GM23338 (cell line): Measurements from ENCODE around the gene PIK3R4. TPM values are rescaled to one million over a fixed set of nuclear protein-coding genes. Genes with fewer than 3 reads are reported as not detected.
A peak's percentile ranks its signal among the peaks of the same experiment; 100 is the strongest.

Experiments used
- ATAC-seq: fragments of 200-7000 bp; cut with Tn5 transposase; 3 replicates; pipeline ENCODE4 v1.9.1; 2020
- DNase-seq: peaks from one replicate; pipeline ENCODE4 v3.0.0-alpha.2; 2015; ENCODE audit warnings: low spot score
- H2AFZ ChIP-seq: fragments of 200-600 bp; sonication (generic); 2 replicates; pipeline ENCODE4 v1.8.0; 2016; ENCODE audit warnings: antibody characterized with exemption, mild to moderate bottlenecking, moderate library complexity
- H3F3A ChIP-seq: fragments of 200-600 bp; sonication (generic); replicated peaks from 2 replicates; pipeline ENCODE4 v1.8.0; 2017; ENCODE audit warnings: antibody characterized with exemption, mixed run types, low read depth
- H3K27ac ChIP-seq: fragments of 200-600 bp; sonication (generic); 2 replicates; pipeline ENCODE4 v1.6.1; 2016; ENCODE audit warnings: low read depth
- H3K27me3 ChIP-seq: fragments of 200-600 bp; sonication (generic); 2 replicates; pipeline ENCODE4 v1.8.0; 2016; ENCODE audit warnings: mild to moderate bottlenecking, mixed run types, moderate library complexity; ENCODE audit not compliant: insufficient read depth
- H3K36me3 ChIP-seq: fragments of 200-600 bp; sonication (generic); 2 replicates; pipeline ENCODE4 v1.8.0; 2016; ENCODE audit warnings: mild to moderate bottlenecking; ENCODE audit not compliant: insufficient read depth
- H3K4me1 ChIP-seq: fragments of 200-600 bp; sonication (generic); 2 replicates; pipeline ENCODE4 v1.8.0; 2016; ENCODE audit warnings: mild to moderate bottlenecking, moderate library complexity; ENCODE audit not compliant: insufficient read depth
- H3K4me2 ChIP-seq: fragments of 200-600 bp; sonication (generic); 2 replicates; pipeline ENCODE4 v1.7.1; 2017; ENCODE audit warnings: mixed run types
- H3K4me3 ChIP-seq: fragments of 200-600 bp; sonication (generic); 2 replicates; pipeline ENCODE4 v1.6.1; 2016; ENCODE audit warnings: mixed run types
- H3K79me2 ChIP-seq: fragments of 200-600 bp; sonication (generic); replicated peaks from 2 replicates; pipeline ENCODE4 v1.8.0; 2017; ENCODE audit warnings: mild to moderate bottlenecking; ENCODE audit not compliant: insufficient read depth
- H3K9me2 ChIP-seq: fragments of 200-600 bp; sonication (generic); 2 replicates; pipeline ENCODE4 v1.8.0; 2017; ENCODE audit not compliant: insufficient read depth
- H4K20me1 ChIP-seq: fragments of 200-600 bp; sonication (generic); replicated peaks from 2 replicates; pipeline ENCODE4 v1.8.0; 2017; ENCODE audit warnings: mild to moderate bottlenecking; ENCODE audit not compliant: insufficient read depth
- H3K27ac Mint-ChIP-seq: 2 replicates; pipeline ENCODE4 v1.8.0; 2020; ENCODE audit warnings: inconsistent platforms, mild to moderate bottlenecking, moderate library complexity, mixed read lengths
- H3K27me3 Mint-ChIP-seq: 3 replicates; pipeline ENCODE4 v1.8.0; 2022; ENCODE audit warnings: low read depth, mild to moderate bottlenecking, moderate library complexity, mixed read lengths, inconsistent platforms; ENCODE audit not compliant: insufficient read depth, poor library complexity
- H3K36me3 Mint-ChIP-seq: 3 replicates; pipeline ENCODE4 v1.8.0; 2021; ENCODE audit warnings: low read depth, mild to moderate bottlenecking, inconsistent platforms, moderate library complexity, mixed read lengths
- H3K4me1 Mint-ChIP-seq: 3 replicates; pipeline ENCODE4 v1.8.0; 2020; ENCODE audit warnings: mild to moderate bottlenecking, inconsistent platforms, mixed read lengths
- H3K4me3 Mint-ChIP-seq: 3 replicates; pipeline ENCODE4 v1.8.0; 2021; ENCODE audit warnings: moderate library complexity, mild to moderate bottlenecking, inconsistent platforms, mixed read lengths
- H3K9me3 Mint-ChIP-seq: 3 replicates; pipeline ENCODE4 v1.8.0; 2020; ENCODE audit warnings: moderate library complexity, mild to moderate bottlenecking, inconsistent platforms, mixed read lengths
- CREB1 ChIP-seq: fragments of 250-450 bp; sonication (Bioruptor Pico); IDR thresholded peaks from 2 replicates; pipeline ENCODE4 v1.5.0; 2020; ENCODE audit warnings: low read depth, mild to moderate bottlenecking, moderate library complexity
- EZH2 ChIP-seq: fragments of 200-600 bp; sonication (generic); IDR thresholded peaks from one replicate; pipeline ENCODE4 v1.8.0; 2017; ENCODE audit warnings: antibody characterized with exemption, mild to moderate bottlenecking, low read depth; ENCODE audit not compliant: unreplicated experiment
- EZH2phosphoT487 ChIP-seq: fragments of 200-600 bp; sonication (generic); IDR thresholded peaks from one replicate; pipeline ENCODE4 v1.8.1; 2018; ENCODE audit warnings: antibody characterized with exemption; ENCODE audit not compliant: unreplicated experiment
- POLR2AphosphoS5 ChIP-seq: IDR thresholded peaks from 2 replicates; pipeline ENCODE4 v1.6.1; 2016; ENCODE audit warnings: antibody characterized with exemption, low read depth
- ZNF331 ChIP-seq: fragments of 250-450 bp; sonication (Bioruptor Pico); IDR thresholded peaks from 2 replicates; pipeline ENCODE4 v1.5.0; 2020; ENCODE audit warnings: low read depth, mild to moderate bottlenecking, moderate library complexity
- polyA plus RNA-seq: library from polyadenylated mRNA; unstranded; fragments of >200 nt; fragmentation: Nextera tagmentation; extraction: Ambion mirVana; gene quantifications from 2 replicates; pipeline ENCODE4 v1.2.1, GENCODE V29; 2016
- total RNA-seq: library from RNA; depleted of rRNA; stranded (reverse); fragments of >200 nt; shearing (Covaris generic); gene quantifications from 2 replicates; pipeline ENCODE4 v1.2.3, GENCODE V29; 2014
- TF ChIP-seq, protein P1 (sequence below), 2 experiments: fragments of 200-600 bp in 1 of 2; sonication (generic) in 1 of 2; conservative IDR thresholded peaks; 2 replicates each; pipeline versions ENCODE4 v1.5.1 to v1.6.1; 2016 to 2017; ENCODE audit warnings: antibody characterized with exemption in 2 of 2, low read depth in 2 of 2, mild to moderate bottlenecking in 2 of 2, moderate library complexity in 1 of 2
- TF ChIP-seq, protein P2 (sequence below): fragments of 250-450 bp; sonication (Bioruptor Pico); IDR thresholded peaks from 2 replicates; pipeline ENCODE4 v1.5.0; 2020; ENCODE audit warnings: mild to moderate bottlenecking, moderate library complexity

PIK3R4 gene
- total and polyA plus RNA-seq, 2 experiments from 2014 or later = 48.8 to 65.1 TPM

DNA sequence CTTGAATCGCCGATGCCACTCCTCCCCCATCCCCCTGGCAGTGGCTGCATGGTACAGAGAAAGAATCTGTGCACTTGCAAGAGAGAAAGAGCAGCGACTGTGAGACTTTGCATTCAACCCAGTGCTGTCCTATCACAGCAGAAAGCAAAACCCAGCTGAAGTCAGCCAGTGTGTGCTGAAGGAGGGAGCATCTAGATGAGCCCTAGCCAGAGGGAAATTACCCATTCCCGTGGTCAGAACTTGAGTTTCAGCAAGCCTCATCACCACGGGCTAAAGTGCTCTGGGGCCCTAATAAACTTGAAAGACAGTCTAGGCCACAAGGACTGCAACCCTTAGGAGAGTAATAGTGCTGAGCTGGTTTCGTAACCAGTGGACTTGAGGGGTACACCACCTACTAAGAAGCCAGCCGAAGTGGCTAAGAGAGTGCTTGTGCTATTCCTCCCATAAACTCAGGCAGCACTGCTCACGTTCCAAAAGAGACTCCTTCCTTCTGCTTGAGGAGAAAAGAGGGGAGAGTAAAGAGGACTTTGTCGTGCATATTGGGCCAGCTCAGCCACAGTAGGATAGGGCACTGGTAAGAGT is 15.2 kb upstream of the PIK3R4 start:
- Histone ChIP-seq H3K79me2 (no peaks in the 10 kb centered on the region), H2AFZ (peak overlapping the region; percentile 16; the same call in 1 of the 2 replicates), H3F3A (no peaks in the 10 kb centered on the region), H3K4me1 (peaks cover 5% of the 10 kb centered on the region; the same call in 1 of the 2 replicates), H4K20me1 (no peaks in the 10 kb centered on the region), H3K27me3 (no peaks in the 10 kb centered on the region), H3K36me3 (no peaks in the 10 kb centered on the region), H3K27ac (no peak overlapping the region), H3K9me2 (no peaks in the 10 kb centered on the region), H3K4me3 (no peak overlapping the region), H3K4me2 (no peak overlapping the region)
- ATAC-seq (no peak; the same call in 2 of the 3 replicates), DNase-seq (no peak)
- Mint-ChIP-seq H3K36me3 (no peaks in the 10 kb centered on the region), H3K27ac (no peak overlapping the region), H3K9me3 (no peaks in the 10 kb centered on the region), H3K4me1 (peaks cover 9% of the 10 kb centered on the region; the same call in 2 of the 3 replicates), H3K4me3 (no peak overlapping the region), H3K27me3 (no peaks in the 10 kb centered on the region)
- TF ChIP-seq ZNF331 (no peak), EZH2 (no peak), EZH2phosphoT487 (no peak)

DNA sequence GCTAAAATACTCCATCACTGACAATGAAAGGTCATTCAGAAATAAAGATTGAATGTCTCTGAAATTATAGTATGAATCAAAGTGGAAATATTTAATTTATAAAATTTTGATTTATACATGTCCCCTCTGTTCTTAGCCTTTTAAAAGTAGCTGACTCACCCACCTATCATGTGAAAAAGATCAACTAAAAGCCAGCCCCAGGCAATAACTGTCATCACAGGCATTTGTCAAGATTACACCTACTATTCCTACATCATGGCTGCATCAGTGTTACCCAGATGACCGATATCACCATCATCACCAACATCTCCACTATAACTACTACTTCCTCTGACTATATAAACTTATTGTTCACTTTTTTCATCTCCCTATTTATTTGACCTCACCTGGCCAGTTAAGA is 14.3 kb upstream of the PIK3R4 start:
- Mint-ChIP-seq H3K27ac (no peak overlapping the region), H3K36me3 (no peaks in the 10 kb centered on the region), H3K9me3 (no peaks in the 10 kb centered on the region), H3K4me3 (no peak overlapping the region), H3K4me1 (peaks cover 9% of the 10 kb centered on the region; the same call in 2 of the 3 replicates), H3K27me3 (no peaks in the 10 kb centered on the region)
- Histone ChIP-seq H3K27me3 (no peaks in the 10 kb centered on the region), H3K79me2 (no peaks in the 10 kb centered on the region), H3K4me3 (no peak overlapping the region), H3K27ac (no peak overlapping the region), H3K4me1 (peaks cover 5% of the 10 kb centered on the region; the same call in 1 of the 2 replicates), H3K4me2 (no peak overlapping the region), H3K9me2 (no peaks in the 10 kb centered on the region), H3K36me3 (no peaks in the 10 kb centered on the region), H4K20me1 (no peaks in the 10 kb centered on the region), H2AFZ (peak overlapping the region; percentile 16; the same call in 1 of the 2 replicates), H3F3A (no peaks in the 10 kb centered on the region)
- TF ChIP-seq, protein P1, sequence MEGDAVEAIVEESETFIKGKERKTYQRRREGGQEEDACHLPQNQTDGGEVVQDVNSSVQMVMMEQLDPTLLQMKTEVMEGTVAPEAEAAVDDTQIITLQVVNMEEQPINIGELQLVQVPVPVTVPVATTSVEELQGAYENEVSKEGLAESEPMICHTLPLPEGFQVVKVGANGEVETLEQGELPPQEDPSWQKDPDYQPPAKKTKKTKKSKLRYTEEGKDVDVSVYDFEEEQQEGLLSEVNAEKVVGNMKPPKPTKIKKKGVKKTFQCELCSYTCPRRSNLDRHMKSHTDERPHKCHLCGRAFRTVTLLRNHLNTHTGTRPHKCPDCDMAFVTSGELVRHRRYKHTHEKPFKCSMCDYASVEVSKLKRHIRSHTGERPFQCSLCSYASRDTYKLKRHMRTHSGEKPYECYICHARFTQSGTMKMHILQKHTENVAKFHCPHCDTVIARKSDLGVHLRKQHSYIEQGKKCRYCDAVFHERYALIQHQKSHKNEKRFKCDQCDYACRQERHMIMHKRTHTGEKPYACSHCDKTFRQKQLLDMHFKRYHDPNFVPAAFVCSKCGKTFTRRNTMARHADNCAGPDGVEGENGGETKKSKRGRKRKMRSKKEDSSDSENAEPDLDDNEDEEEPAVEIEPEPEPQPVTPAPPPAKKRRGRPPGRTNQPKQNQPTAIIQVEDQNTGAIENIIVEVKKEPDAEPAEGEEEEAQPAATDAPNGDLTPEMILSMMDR (conservative IDR thresholded peaks at IDR 0.05; ENCODE audit: low read depth in 2 of 2) = no peak
- TF ChIP-seq CREB1 = no peak
- TF ChIP-seq, protein P2, sequence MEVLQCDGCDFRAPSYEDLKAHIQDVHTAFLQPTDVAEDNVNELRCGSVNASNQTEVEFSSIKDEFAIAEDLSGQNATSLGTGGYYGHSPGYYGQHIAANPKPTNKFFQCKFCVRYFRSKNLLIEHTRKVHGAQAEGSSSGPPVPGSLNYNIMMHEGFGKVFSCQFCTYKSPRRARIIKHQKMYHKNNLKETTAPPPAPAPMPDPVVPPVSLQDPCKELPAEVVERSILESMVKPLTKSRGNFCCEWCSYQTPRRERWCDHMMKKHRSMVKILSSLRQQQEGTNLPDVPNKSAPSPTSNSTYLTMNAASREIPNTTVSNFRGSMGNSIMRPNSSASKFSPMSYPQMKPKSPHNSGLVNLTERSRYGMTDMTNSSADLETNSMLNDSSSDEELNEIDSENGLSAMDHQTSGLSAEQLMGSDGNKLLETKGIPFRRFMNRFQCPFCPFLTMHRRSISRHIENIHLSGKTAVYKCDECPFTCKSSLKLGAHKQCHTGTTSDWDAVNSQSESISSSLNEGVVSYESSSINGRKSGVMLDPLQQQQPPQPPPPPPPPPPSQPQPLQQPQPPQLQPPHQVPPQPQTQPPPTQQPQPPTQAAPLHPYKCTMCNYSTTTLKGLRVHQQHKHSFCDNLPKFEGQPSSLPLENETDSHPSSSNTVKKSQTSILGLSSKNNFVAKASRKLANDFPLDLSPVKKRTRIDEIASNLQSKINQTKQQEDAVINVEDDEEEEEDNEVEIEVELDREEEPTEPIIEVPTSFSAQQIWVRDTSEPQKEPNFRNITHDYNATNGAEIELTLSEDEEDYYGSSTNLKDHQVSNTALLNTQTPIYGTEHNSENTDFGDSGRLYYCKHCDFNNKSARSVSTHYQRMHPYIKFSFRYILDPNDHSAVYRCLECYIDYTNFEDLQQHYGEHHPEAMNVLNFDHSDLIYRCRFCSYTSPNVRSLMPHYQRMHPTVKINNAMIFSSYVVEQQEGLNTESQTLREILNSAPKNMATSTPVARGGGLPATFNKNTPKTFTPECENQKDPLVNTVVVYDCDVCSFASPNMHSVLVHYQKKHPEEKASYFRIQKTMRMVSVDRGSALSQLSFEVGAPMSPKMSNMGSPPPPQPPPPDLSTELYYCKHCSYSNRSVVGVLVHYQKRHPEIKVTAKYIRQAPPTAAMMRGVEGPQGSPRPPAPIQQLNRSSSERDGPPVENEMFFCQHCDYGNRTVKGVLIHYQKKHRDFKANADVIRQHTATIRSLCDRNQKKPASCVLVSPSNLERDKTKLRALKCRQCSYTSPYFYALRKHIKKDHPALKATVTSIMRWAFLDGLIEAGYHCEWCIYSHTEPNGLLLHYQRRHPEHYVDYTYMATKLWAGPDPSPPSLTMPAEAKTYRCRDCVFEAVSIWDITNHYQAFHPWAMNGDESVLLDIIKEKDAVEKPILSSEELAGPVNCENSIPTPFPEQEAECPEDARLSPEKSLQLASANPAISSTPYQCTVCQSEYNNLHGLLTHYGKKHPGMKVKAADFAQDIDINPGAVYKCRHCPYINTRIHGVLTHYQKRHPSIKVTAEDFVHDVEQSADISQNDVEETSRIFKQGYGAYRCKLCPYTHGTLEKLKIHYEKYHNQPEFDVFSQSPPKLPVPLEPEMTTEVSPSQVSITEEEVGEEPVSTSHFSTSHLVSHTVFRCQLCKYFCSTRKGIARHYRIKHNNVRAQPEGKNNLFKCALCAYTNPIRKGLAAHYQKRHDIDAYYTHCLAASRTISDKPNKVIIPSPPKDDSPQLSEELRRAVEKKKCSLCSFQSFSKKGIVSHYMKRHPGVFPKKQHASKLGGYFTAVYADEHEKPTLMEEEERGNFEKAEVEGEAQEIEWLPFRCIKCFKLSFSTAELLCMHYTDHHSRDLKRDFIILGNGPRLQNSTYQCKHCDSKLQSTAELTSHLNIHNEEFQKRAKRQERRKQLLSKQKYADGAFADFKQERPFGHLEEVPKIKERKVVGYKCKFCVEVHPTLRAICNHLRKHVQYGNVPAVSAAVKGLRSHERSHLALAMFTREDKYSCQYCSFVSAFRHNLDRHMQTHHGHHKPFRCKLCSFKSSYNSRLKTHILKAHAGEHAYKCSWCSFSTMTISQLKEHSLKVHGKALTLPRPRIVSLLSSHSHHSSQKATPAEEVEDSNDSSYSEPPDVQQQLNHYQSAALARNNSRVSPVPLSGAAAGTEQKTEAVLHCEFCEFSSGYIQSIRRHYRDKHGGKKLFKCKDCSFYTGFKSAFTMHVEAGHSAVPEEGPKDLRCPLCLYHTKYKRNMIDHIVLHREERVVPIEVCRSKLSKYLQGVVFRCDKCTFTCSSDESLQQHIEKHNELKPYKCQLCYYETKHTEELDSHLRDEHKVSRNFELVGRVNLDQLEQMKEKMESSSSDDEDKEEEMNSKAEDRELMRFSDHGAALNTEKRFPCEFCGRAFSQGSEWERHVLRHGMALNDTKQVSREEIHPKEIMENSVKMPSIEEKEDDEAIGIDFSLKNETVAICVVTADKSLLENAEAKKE (CRISPR knock-in tag) = no peak
- no peak for TF ChIP-seq POLR2AphosphoS5
- no peak for DNase-seq
- ATAC-seq = no peak
